ENCODE measurements around the gene TTC21B.

TTC21B gene

GRCh38 chr2:165933211-165933910 is 20.2 kb downstream of the TTC21B start:
- H3K9ac ChIP-seq (ENCODE audit: low read length), result no peak overlapping the region
- H3K9me2 ChIP-seq (replicated peaks; ENCODE audit: insufficient read depth, low read length), result no peaks in the 10 kb centered on the region
- no peaks in the 10 kb centered on the region for H3K79me2 ChIP-seq (ENCODE audit: insufficient read depth, low read length)
- no peak overlapping the region for H3K27ac ChIP-seq (ENCODE audit: low read depth, low read length)
- H3F3A ChIP-seq (ENCODE audit: insufficient read depth), result no peaks in the 10 kb centered on the region
- no peak overlapping the region for H3K4me2 ChIP-seq (ENCODE audit: low read depth, low read length, poor library complexity, severe bottlenecking)
- H3K4me3 ChIP-seq (ENCODE audit: insufficient read depth, low read length, poor library complexity, severe bottlenecking), result no peak overlapping the region
- no peak overlapping the region for H2AFZ ChIP-seq (ENCODE audit: low read depth, low read length, severe bottlenecking)
- peaks cover 16% of the 10 kb centered on the region for H3K36me3 ChIP-seq (ENCODE audit: low read length)
- no peak for TF ChIP-seq EZH2phosphoT487 (conservative IDR thresholded peaks at IDR 0.05; ENCODE audit: low read length)
- TF ChIP-seq, protein P1, sequence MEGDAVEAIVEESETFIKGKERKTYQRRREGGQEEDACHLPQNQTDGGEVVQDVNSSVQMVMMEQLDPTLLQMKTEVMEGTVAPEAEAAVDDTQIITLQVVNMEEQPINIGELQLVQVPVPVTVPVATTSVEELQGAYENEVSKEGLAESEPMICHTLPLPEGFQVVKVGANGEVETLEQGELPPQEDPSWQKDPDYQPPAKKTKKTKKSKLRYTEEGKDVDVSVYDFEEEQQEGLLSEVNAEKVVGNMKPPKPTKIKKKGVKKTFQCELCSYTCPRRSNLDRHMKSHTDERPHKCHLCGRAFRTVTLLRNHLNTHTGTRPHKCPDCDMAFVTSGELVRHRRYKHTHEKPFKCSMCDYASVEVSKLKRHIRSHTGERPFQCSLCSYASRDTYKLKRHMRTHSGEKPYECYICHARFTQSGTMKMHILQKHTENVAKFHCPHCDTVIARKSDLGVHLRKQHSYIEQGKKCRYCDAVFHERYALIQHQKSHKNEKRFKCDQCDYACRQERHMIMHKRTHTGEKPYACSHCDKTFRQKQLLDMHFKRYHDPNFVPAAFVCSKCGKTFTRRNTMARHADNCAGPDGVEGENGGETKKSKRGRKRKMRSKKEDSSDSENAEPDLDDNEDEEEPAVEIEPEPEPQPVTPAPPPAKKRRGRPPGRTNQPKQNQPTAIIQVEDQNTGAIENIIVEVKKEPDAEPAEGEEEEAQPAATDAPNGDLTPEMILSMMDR (IDR thresholded peaks at IDR 0.05; ENCODE audit: insufficient read depth, low read length, poor library complexity, severe bottlenecking), result no peak
- H3K27me3 ChIP-seq (ENCODE audit: low read length), result no peaks in the 10 kb centered on the region
- no peaks in the 10 kb centered on the region for H4K20me1 ChIP-seq (ENCODE audit: low read depth, low read length)
- no peaks in the 10 kb centered on the region for H3K9me3 ChIP-seq (ENCODE audit: insufficient read depth, low read length)

GRCh38 chr2:165927774-165928173 is 25.8 kb downstream of the TTC21B start:
- Histone ChIP-seq H3K9ac (ENCODE audit: low read length) (no peak overlapping the region), H2AFZ (ENCODE audit: low read depth, low read length, severe bottlenecking) (no peak overlapping the region), H3K9me2 (replicated peaks; ENCODE audit: insufficient read depth, low read length) (no peaks in the 10 kb centered on the region), H3K4me3 (ENCODE audit: insufficient read depth, low read length, poor library complexity, severe bottlenecking) (no peak overlapping the region), H3K4me2 (ENCODE audit: low read depth, low read length, poor library complexity, severe bottlenecking) (no peak overlapping the region), H3K27ac (ENCODE audit: low read depth, low read length) (no peak overlapping the region), H3K36me3 (ENCODE audit: low read length) (peaks cover 18% of the 10 kb centered on the region), H3K79me2 (ENCODE audit: insufficient read depth, low read length) (no peaks in the 10 kb centered on the region), H4K20me1 (ENCODE audit: low read depth, low read length) (no peaks in the 10 kb centered on the region), H3K27me3 (ENCODE audit: low read length) (no peaks in the 10 kb centered on the region), H3K9me3 (ENCODE audit: insufficient read depth, low read length) (no peaks in the 10 kb centered on the region), H3F3A (ENCODE audit: insufficient read depth) (no peaks in the 10 kb centered on the region)
- TF ChIP-seq, protein P1 (IDR thresholded peaks at IDR 0.05; ENCODE audit: insufficient read depth, low read length, poor library complexity, severe bottlenecking), result no peak
- TF ChIP-seq EZH2phosphoT487 (conservative IDR thresholded peaks at IDR 0.05; ENCODE audit: low read length), result no peak

GRCh38 chr2:165927353-165927752 is 26.2 kb downstream of the TTC21B start:
- Histone ChIP-seq H3K4me3 (ENCODE audit: insufficient read depth, low read length, poor library complexity, severe bottlenecking) (no peak overlapping the region), H3K36me3 (ENCODE audit: low read length) (peaks cover 18% of the 10 kb centered on the region), H3K9me2 (replicated peaks; ENCODE audit: insufficient read depth, low read length) (no peaks in the 10 kb centered on the region), H4K20me1 (ENCODE audit: low read depth, low read length) (no peaks in the 10 kb centered on the region), H3F3A (ENCODE audit: insufficient read depth) (no peaks in the 10 kb centered on the region), H2AFZ (ENCODE audit: low read depth, low read length, severe bottlenecking) (no peak overlapping the region), H3K79me2 (ENCODE audit: insufficient read depth, low read length) (no peaks in the 10 kb centered on the region), H3K9ac (ENCODE audit: low read length) (no peak overlapping the region), H3K27me3 (ENCODE audit: low read length) (no peaks in the 10 kb centered on the region), H3K9me3 (ENCODE audit: insufficient read depth, low read length) (no peaks in the 10 kb centered on the region), H3K27ac (ENCODE audit: low read depth, low read length) (no peak overlapping the region), H3K4me2 (ENCODE audit: low read depth, low read length, poor library complexity, severe bottlenecking) (no peak overlapping the region)
- TF ChIP-seq, protein P1 (IDR thresholded peaks at IDR 0.05; ENCODE audit: insufficient read depth, low read length, poor library complexity, severe bottlenecking), result no peak
- no peak for TF ChIP-seq EZH2phosphoT487 (conservative IDR thresholded peaks at IDR 0.05; ENCODE audit: low read length)
